BE2C (cell line): ENCODE results near the gene TBKBP1.

Experiments
- DNase-seq: peaks from one replicate; pipeline ENCODE4 v3.0.0-alpha.2; 2020
- H3K27me3 ChIP-seq: fragments of 250-450 bp; sonication (Bioruptor Pico); 2 replicates; pipeline ENCODE4 v1.5.1; 2020; ENCODE audit warnings: mild to moderate bottlenecking
- H3K36me3 ChIP-seq: fragments of 250-450 bp; sonication (Bioruptor Pico); 2 replicates; pipeline ENCODE4 v1.5.1; 2020; ENCODE audit warnings: mild to moderate bottlenecking
- H3K4me1 ChIP-seq: fragments of 250-450 bp; sonication (Bioruptor Pico); 2 replicates; pipeline ENCODE4 v1.5.1; 2020
- H3K4me3 ChIP-seq: 2 replicates; pipeline ENCODE4 v1.5.1; 2011; ENCODE audit warnings: low read depth, low read length
- H3K9me3 ChIP-seq: fragments of 250-450 bp; sonication (Bioruptor Pico); 2 replicates; pipeline ENCODE4 v1.5.1; 2020
- CTCF ChIP-seq: IDR thresholded peaks from 2 replicates; pipeline ENCODE4 v1.5.1; 2012; ENCODE audit warnings: mild to moderate bottlenecking, low read depth, low read length

TBKBP1 gene

GRCh38 chr17:47708864-47709541 is 15.0 kb downstream of the TBKBP1 start:
- no peaks in the 10 kb centered on the region for H3K27me3 ChIP-seq
- peaks cover 13% of the 10 kb centered on the region for H3K4me1 ChIP-seq
- TF ChIP-seq CTCF, result no peak
- no peak overlapping the region for H3K4me3 ChIP-seq
- peaks cover 26% of the 10 kb centered on the region for H3K36me3 ChIP-seq
- no peaks in the 10 kb centered on the region for H3K9me3 ChIP-seq
- DNase-seq, result no peak

- TF ChIP-seq CTCF, result no peak
- no peaks in the 10 kb centered on the region for H3K9me3 ChIP-seq
- H3K4me1 ChIP-seq, result peaks cover 13% of the 10 kb centered on the region
- DNase-seq, result no peak
- no peak overlapping the region for H3K4me3 ChIP-seq
- H3K36me3 ChIP-seq, result peaks cover 26% of the 10 kb centered on the region
- H3K27me3 ChIP-seq, result no peaks in the 10 kb centered on the region
These were observed 15.6 kb downstream of the TBKBP1 start for GRCh38 chr17:47709594-47709993.

- TF ChIP-seq CTCF, result no peak
- no peak overlapping the region for H3K4me3 ChIP-seq
- H3K9me3 ChIP-seq, result no peaks in the 10 kb centered on the region
- peaks cover 26% of the 10 kb centered on the region for H3K36me3 ChIP-seq
- H3K4me1 ChIP-seq, result peaks cover 8% of the 10 kb centered on the region
- H3K27me3 ChIP-seq, result no peaks in the 10 kb centered on the region
- no peak for DNase-seq
These were observed 17.6 kb downstream of the TBKBP1 start for GRCh38 chr17:47711366-47712099.

- H3K9me3 ChIP-seq, result no peaks in the 10 kb centered on the region
- H3K36me3 ChIP-seq, result peaks cover 20% of the 10 kb centered on the region
- no peak for DNase-seq
- H3K27me3 ChIP-seq, result no peaks in the 10 kb centered on the region
- no peaks in the 10 kb centered on the region for H3K4me1 ChIP-seq
- no peak overlapping the region for H3K4me3 ChIP-seq
- no peak for TF ChIP-seq CTCF
These were observed 18.5 kb downstream of the TBKBP1 start for GRCh38 chr17:47712330-47713023.

- Histone ChIP-seq H3K36me3 (peaks cover 20% of the 10 kb centered on the region), H3K9me3 (no peaks in the 10 kb centered on the region), H3K4me1 (peaks cover 5% of the 10 kb centered on the region; the same call in 1 of the 2 replicates), H3K27me3 (no peaks in the 10 kb centered on the region), H3K4me3 (no peak overlapping the region)
- DNase-seq, result no peak
- no peak; the same call in 1 of the 2 replicates for TF ChIP-seq CTCF
These were observed 20.2 kb downstream of the TBKBP1 start for GRCh38 chr17:47713980-47714700.
